Thyroid gland (tissue), 4 donors: ENCODE results near the gene NTMT2.

ENCODE experiments used
- POLR2A ChIP-seq, 2 donors: fragments of 450-650 bp; IDR thresholded peaks; one replicate each; pipeline ENCODE4 v1.6.1; 2017; ENCODE audit warnings: antibody characterized with exemption in 2 of 2, mild to moderate bottlenecking in 2 of 2, moderate library complexity in 1 of 2
- TF ChIP-seq, protein P1 (sequence below), 6 experiments: fragments of 200-600 bp in 3 of 6; fragments of 450-650 bp in 3 of 6; sonication (generic) in 3 of 6; IDR thresholded peaks; one replicate each; pipeline ENCODE4 v1.5.1; 2016 to 2019; ENCODE audit warnings: antibody characterized with exemption in 6 of 6, mild to moderate bottlenecking in 2 of 6, inconsistent platforms in 1 of 6, moderate library complexity in 1 of 6

DNA sequence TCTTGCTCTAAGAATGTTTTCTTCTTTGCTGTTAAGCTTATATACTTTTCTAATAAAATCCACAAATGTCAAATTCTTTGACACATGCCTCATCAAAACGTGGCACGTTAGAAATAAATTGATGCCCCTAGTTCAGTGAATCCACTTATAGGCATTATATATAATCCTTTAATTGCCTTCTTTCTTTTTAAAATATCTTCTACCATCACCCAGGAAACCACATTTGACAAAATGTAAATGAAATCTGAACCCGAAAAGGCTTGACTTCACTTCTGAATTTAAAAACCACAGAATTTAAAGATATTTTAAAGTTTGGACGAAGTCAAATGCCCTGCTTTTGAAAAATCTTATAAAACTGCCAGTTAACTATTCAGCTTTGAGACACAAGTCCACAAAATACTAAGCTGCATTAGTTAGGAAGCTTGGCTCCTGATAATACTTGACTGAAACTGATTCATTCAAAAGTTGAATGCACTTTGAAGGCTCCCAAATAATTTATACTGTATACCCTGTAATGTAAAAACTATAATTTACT, 48.9 kb upstream of the NTMT2 start:
- TF ChIP-seq, protein P1, sequence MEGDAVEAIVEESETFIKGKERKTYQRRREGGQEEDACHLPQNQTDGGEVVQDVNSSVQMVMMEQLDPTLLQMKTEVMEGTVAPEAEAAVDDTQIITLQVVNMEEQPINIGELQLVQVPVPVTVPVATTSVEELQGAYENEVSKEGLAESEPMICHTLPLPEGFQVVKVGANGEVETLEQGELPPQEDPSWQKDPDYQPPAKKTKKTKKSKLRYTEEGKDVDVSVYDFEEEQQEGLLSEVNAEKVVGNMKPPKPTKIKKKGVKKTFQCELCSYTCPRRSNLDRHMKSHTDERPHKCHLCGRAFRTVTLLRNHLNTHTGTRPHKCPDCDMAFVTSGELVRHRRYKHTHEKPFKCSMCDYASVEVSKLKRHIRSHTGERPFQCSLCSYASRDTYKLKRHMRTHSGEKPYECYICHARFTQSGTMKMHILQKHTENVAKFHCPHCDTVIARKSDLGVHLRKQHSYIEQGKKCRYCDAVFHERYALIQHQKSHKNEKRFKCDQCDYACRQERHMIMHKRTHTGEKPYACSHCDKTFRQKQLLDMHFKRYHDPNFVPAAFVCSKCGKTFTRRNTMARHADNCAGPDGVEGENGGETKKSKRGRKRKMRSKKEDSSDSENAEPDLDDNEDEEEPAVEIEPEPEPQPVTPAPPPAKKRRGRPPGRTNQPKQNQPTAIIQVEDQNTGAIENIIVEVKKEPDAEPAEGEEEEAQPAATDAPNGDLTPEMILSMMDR (IDR thresholded peaks at IDR 0.05), result no peak
- no peak for TF ChIP-seq POLR2A (IDR thresholded peaks at IDR 0.05)
